Spinal cord (tissue), 10 donors: ENCODE measurements around the gene SF1. TPM values are rescaled to one million over a fixed set of nuclear protein-coding genes. Genes with fewer than 3 reads are reported as not detected.

Experiments used
- DNase-seq, 6 donors: peaks; one replicate each; pipeline versions ENCODE4 v3.0.0 to v3.0.0-alpha.2; 2013 to 2015; ENCODE audit warnings: low spot score in 6 of 6, low read depth in 4 of 6
- H3K27ac ChIP-seq: one replicate; pipeline ENCODE4 v1.5.1; 2013; ENCODE audit warnings: low read depth, low read length, control low read depth
- H3K27me3 ChIP-seq: one replicate; pipeline ENCODE4 v1.6.1; 2013; ENCODE audit warnings: low read length; ENCODE audit not compliant: control insufficient read depth, insufficient read depth
- H3K36me3 ChIP-seq: one replicate; pipeline ENCODE4 v1.6.1; 2013; ENCODE audit warnings: low read length; ENCODE audit not compliant: control insufficient read depth, insufficient read depth
- H3K4me1 ChIP-seq: one replicate; pipeline ENCODE4 v1.6.1; 2013; ENCODE audit warnings: low read length; ENCODE audit not compliant: control insufficient read depth, insufficient read depth
- H3K4me3 ChIP-seq: one replicate; pipeline ENCODE4 v1.5.1; 2013; ENCODE audit warnings: low read depth, low read length, control low read depth
- H3K9me3 ChIP-seq: one replicate; pipeline ENCODE4 v1.6.1; 2013; ENCODE audit warnings: low read length; ENCODE audit not compliant: control insufficient read depth, insufficient read depth
- WGBS: methylation state at CpG from one replicate; pipeline ENCODE4 v1.1.5; 2013; ENCODE audit warnings: missing lambda C conversion rate; ENCODE audit not compliant: insufficient coverage; 5-methylcytosine and 5-hydroxymethylcytosine counted together
- polyA plus RNA-seq, 2 donors: library from polyadenylated mRNA; unstranded; fragments of 120-200 nt; gene quantifications; one replicate each; pipeline ENCODE4 v1.2.1, GENCODE V29; 2013; ENCODE audit not compliant: insufficient read length in 2 of 2
- total RNA-seq, 2 donors: library from RNA; depleted of rRNA in 1 of 2; stranded (reverse); fragments of 120-200 nt in 1 of 2; fragments of >200 nt in 1 of 2; gene quantifications; one replicate each; pipeline versions ENCODE4 v1.2.3 to v1.2.4, GENCODE V29; 2013 to 2014
- donor health status: healthy.

Gene SF1
- total and polyA plus RNA-seq, 4 donors, result 102 to 377 (median 202) TPM

DNA sequence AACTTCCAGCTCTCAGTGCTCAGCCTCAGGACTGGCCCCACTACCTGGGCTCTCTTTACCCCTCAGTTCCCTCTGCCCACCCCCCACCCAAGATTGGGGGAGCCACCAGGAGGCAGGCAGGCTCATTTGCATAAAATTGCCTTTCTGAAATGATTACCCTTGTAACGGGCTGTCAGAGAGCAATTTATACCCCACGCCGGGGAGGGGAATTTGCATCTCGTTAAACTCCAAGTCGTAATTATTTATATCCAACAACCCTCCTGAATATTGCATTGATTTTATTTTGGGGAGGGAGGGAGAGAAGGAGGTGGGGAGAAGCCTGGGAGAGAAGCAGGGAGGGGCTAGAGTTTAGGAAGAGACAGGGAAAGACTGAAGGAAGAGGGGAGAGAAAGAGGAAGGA is 63.7 kb downstream of the SF1 start:
- Histone ChIP-seq H3K4me1 (peaks cover 83% of the 10 kb centered on the region), H3K9me3 (no peaks in the 10 kb centered on the region), H3K27me3 (peaks cover 15% of the 10 kb centered on the region), H3K4me3 (no peak overlapping the region), H3K36me3 (peaks cover 35% of the 10 kb centered on the region), H3K27ac (no peak overlapping the region)
- WGBS, result no CpG with 5 or more reads among the region's 5 CpGs
- peak in 1 of 6 donors; percentile 85 for DNase-seq

Other genes with a start within 250 kb of the SF1 start
- gene SLC22A11, start 222.6 kb downstream of the SF1 start, total RNA-seq, result under 1 TPM in 1 of 2 donors, not detected in 1; 0.11 TPM
- under 1 TPM in 1 of 2 donors, not detected in 1; 0.30 TPM for gene SLC22A11, start 222.6 kb downstream of the SF1 start, polyA plus RNA-seq
- not detected for gene SLC22A12, start 187.3 kb downstream of the SF1 start, total RNA-seq
- gene SLC22A12, start 187.3 kb downstream of the SF1 start, polyA plus RNA-seq, result not detected
- gene NRXN2, start 55.3 kb downstream of the SF1 start, total RNA-seq, result 100 to 1,000 TPM in 1 of 2 donors, 10 to 100 TPM in 1; 68.0 to 145 TPM
- gene NRXN2, start 55.3 kb downstream of the SF1 start, polyA plus RNA-seq, result 100 to 1,000 TPM; 415 to 424 TPM
- gene RASGRP2, start 34.4 kb downstream of the SF1 start, total RNA-seq, result 10 to 100 TPM; 18.8 to 23.7 TPM
- gene RASGRP2, start 34.4 kb downstream of the SF1 start, polyA plus RNA-seq, result 10 to 100 TPM; 58.7 to 87.3 TPM
- 10 to 100 TPM in 1 of 2 donors, 1 to 10 TPM in 1; 9.7 to 13.6 TPM for gene PYGM, start 18.6 kb downstream of the SF1 start, total RNA-seq
- gene PYGM, start 18.6 kb downstream of the SF1 start, polyA plus RNA-seq, result 10 to 100 TPM in 1 of 2 donors, 1 to 10 TPM in 1; 8.3 to 13.3 TPM
- 10 to 100 TPM; 15.3 to 26.3 TPM for gene MAP4K2, start 24.7 kb upstream of the SF1 start, total RNA-seq
- gene MAP4K2, start 24.7 kb upstream of the SF1 start, polyA plus RNA-seq, result 10 to 100 TPM; 36.0 to 47.7 TPM
- gene MEN1, start 32.0 kb upstream of the SF1 start, total RNA-seq, result 10 to 100 TPM; 12.4 to 17.6 TPM
- gene MEN1, start 32.0 kb upstream of the SF1 start, polyA plus RNA-seq, result 10 to 100 TPM; 39.3 to 46.7 TPM
- 1 to 10 TPM in 1 of 2 donors, under 1 TPM in 1; 0.59 to 2.0 TPM for gene CDC42BPG, start 66.1 kb upstream of the SF1 start, total RNA-seq
- 1 to 10 TPM in 1 of 2 donors, under 1 TPM in 1; 0.43 to 1.5 TPM for gene CDC42BPG, start 66.1 kb upstream of the SF1 start, polyA plus RNA-seq
- 10 to 100 TPM; 40.9 to 75.8 TPM for gene EHD1, start 100.1 kb upstream of the SF1 start, total RNA-seq
- 100 to 1,000 TPM in 1 of 2 donors, 10 to 100 TPM in 1; 82.4 to 102 TPM for gene EHD1, start 100.1 kb upstream of the SF1 start, polyA plus RNA-seq
- 10 to 100 TPM in 1 of 2 donors, 1 to 10 TPM in 1; 8.1 to 14.7 TPM for gene ATG2A, start 138.7 kb upstream of the SF1 start, total RNA-seq
- gene ATG2A, start 138.7 kb upstream of the SF1 start, polyA plus RNA-seq, result 10 to 100 TPM; 26.0 to 26.8 TPM
- gene PPP2R5B, start 146.1 kb upstream of the SF1 start, total RNA-seq, result 10 to 100 TPM; 26.3 to 40.0 TPM
- 10 to 100 TPM; 96.4 to 99.8 TPM for gene PPP2R5B, start 146.1 kb upstream of the SF1 start, polyA plus RNA-seq
- 1 to 10 TPM in 1 of 2 donors, under 1 TPM in 1; 0.59 to 3.5 TPM for gene GPHA2, start 157.4 kb upstream of the SF1 start, total RNA-seq
- gene GPHA2, start 157.4 kb upstream of the SF1 start, polyA plus RNA-seq, result 1 to 10 TPM in 1 of 2 donors, not detected in 1; 1.9 TPM
- gene MAJIN, start 193.6 kb upstream of the SF1 start, total RNA-seq, result under 1 TPM in 1 of 2 donors, not detected in 1; 0.50 TPM
- gene MAJIN, start 193.6 kb upstream of the SF1 start, polyA plus RNA-seq, result under 1 TPM in 1 of 2 donors, not detected in 1; 0.42 TPM
- gene BATF2, start 218.4 kb upstream of the SF1 start, total RNA-seq, result under 1 TPM; 0.99 TPM
- gene BATF2, start 218.4 kb upstream of the SF1 start, polyA plus RNA-seq, result 1 to 10 TPM in 1 of 2 donors, under 1 TPM in 1; 0.76 to 1.0 TPM
- gene ARL2, start 235.6 kb upstream of the SF1 start, total RNA-seq, result 100 to 1,000 TPM in 1 of 2 donors, 10 to 100 TPM in 1; 75.4 to 120 TPM
- gene ARL2, start 235.6 kb upstream of the SF1 start, polyA plus RNA-seq, result 100 to 1,000 TPM; 119 to 123 TPM
- 10 to 100 TPM; 14.4 to 25.7 TPM for gene SNX15, start 248.9 kb upstream of the SF1 start, total RNA-seq
- gene SNX15, start 248.9 kb upstream of the SF1 start, polyA plus RNA-seq, result 10 to 100 TPM; 30.6 to 32.4 TPM